ENCODE data around the gene MAD1L1.

The MAD1L1 gene

DNA sequence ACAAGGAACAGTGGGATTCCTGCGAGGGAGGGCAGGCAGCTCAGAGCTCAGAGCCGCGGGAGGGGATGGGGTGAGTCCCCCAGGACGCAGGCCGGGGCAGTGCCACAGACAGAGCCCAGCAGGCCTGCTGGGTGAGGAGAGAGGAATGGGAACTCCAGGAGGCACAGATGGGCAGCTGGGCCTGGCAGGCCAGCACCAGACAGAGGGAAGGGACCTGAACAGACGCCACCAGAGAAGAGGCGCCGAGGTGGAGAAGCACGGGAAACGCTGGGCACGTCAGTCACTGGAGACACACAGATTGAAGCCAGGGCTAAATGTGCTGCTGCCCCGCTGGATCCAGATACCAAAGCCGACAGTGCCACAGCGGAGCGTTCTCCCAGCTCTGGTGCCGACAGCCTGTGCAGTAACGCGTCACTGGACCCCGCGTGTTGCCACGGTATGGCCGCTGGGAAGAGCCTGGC lies 225.8 kb downstream of the MAD1L1 start:
- TF ChIP-seq, protein P1, sequence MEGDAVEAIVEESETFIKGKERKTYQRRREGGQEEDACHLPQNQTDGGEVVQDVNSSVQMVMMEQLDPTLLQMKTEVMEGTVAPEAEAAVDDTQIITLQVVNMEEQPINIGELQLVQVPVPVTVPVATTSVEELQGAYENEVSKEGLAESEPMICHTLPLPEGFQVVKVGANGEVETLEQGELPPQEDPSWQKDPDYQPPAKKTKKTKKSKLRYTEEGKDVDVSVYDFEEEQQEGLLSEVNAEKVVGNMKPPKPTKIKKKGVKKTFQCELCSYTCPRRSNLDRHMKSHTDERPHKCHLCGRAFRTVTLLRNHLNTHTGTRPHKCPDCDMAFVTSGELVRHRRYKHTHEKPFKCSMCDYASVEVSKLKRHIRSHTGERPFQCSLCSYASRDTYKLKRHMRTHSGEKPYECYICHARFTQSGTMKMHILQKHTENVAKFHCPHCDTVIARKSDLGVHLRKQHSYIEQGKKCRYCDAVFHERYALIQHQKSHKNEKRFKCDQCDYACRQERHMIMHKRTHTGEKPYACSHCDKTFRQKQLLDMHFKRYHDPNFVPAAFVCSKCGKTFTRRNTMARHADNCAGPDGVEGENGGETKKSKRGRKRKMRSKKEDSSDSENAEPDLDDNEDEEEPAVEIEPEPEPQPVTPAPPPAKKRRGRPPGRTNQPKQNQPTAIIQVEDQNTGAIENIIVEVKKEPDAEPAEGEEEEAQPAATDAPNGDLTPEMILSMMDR (conservative IDR thresholded peaks at IDR 0.05): no peak
- no peak for TF ChIP-seq ZFX (IDR thresholded peaks at IDR 0.05)

GRCh38 chr7:2006231-2006771 lies 226.4 kb downstream of the MAD1L1 start:
- TF ChIP-seq, protein P1 (conservative IDR thresholded peaks at IDR 0.05): no peak
- no peak overlapping the region for H3K27ac ChIP-seq

More for the DNA sequence above, 225.8 kb downstream of the MAD1L1 start:
- no peak overlapping the region for H3K27ac ChIP-seq

DNA sequence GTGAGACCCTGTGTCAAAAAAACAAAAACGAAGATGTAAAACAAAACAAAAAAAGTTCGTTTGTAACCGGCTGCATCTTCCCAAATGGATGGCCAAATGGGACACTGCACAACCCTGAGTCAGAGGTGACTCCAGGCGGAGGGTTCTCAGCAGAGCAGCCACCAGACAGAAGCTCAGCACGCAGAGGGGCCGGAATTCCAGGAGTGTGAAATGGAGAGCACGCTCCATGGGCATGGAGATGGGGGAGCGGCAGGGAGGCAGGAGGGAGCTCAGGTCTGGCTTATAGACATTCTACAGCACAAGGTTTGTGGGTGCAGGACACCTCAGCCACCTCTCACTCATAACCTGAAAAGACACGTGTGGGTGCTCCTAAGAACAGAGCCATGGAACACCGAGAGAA lies 227.0 kb downstream of the MAD1L1 start:
- TF ChIP-seq ZFX (IDR thresholded peaks at IDR 0.05): no peak
- TF ChIP-seq, protein P1 (conservative IDR thresholded peaks at IDR 0.05): no peak
- no peak overlapping the region for H3K27ac ChIP-seq

GRCh38 chr7:2004841-2005725 lies 227.7 kb downstream of the MAD1L1 start:
- no peak overlapping the region for H3K27ac ChIP-seq
- TF ChIP-seq, protein P1 (conservative IDR thresholded peaks at IDR 0.05): no peak
- no peak for TF ChIP-seq ZFX (IDR thresholded peaks at IDR 0.05)

DNA sequence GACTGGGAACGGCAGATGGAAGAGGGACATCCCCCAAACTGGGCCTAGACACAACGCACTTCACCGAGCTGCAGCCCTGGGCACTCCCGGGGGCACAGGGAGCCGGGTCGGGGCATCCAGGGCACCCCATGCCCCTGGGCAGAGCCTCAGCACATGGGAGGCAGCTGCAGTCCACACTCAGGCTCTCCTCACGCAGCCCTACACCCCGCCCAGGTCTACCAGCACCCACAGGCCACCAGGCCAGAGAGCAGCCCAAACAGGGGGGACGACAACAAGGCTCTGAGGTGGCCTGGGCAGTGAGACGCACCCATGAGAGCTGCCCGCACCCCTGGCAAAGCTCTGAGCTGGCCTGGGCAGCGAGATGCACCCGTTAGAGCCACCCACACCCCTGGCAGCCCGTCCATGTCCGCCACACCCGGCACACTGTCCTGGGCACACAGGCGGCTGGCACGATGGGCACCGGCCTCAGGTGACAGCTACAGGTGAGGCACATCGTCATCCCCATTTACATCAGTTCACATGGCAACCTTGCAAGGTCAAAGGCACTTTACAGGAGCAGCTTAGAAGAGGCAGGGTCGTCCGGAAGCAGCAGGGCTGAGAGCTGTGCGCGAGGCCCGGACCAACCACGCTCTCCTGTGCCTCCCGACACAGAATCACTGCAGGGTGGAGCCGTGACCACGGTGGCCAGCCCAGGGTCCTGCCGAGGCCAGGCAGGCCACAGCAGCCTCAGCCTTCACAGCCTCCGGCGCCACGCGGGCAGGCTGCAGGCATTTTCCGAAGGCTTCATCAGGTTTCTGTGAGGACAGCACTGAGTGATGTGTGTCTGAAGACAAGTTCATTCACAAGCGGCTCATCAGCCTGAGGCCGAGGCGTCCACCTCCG lies 228.6 kb downstream of the MAD1L1 start:
- no peak overlapping the region for H3K27ac ChIP-seq
- TF ChIP-seq, protein P1 (conservative IDR thresholded peaks at IDR 0.05): no peak
- no peak for TF ChIP-seq ZFX (IDR thresholded peaks at IDR 0.05)

GRCh38 chr7:2003451-2003930 lies 229.3 kb downstream of the MAD1L1 start:
- no peak overlapping the region for H3K27ac ChIP-seq
- TF ChIP-seq ZFX (IDR thresholded peaks at IDR 0.05): no peak
- TF ChIP-seq, protein P1 (conservative IDR thresholded peaks at IDR 0.05): no peak

All from C4-2B (cell line).